GM12878 (cell line): ENCODE results near the gene SPATA1. TPM values are rescaled to one million over a fixed set of nuclear protein-coding genes. Genes with fewer than 3 reads are reported as not detected.

Source experiments
- ATAC-seq: fragments of 200-7000 bp; cut with Tn5 transposase; 3 replicates; pipeline ENCODE4 v1.9.1; 2020; ENCODE audit warnings: mild to moderate bottlenecking, moderate library complexity
- BruUV-seq: library from RNA; stranded (reverse); fragments of 400-500 nt; replicated peaks from 2 replicates; lab custom pipeline; 2021; lab: Mats Ljungman, UMichigan
- CTCF ChIA-PET: fragments of 300-600 bp; sonication (Branson Sonifier 250); formaldehyde crosslinking; extraction: SDS; loops from one replicate; lab custom pipeline; 2021; ENCODE audit warnings: inconsistent platforms; lab: Yijun Ruan, JAX
- POLR2A ChIA-PET: fragments of 350-600 bp; formaldehyde crosslinking; extraction: SDS; loops from one replicate; lab custom pipeline; 2021; ENCODE audit warnings: inconsistent platforms; lab: Charles Lee
- RAD21 ChIA-PET: fragments of 300-600 bp; sonication (Branson Sonifier 250); formaldehyde crosslinking; loops from one replicate; lab custom pipeline; 2023; ENCODE audit warnings: antibody characterized with exemption; ENCODE audit not compliant: unreplicated experiment; lab: Charles Lee
- SMC1A ChIA-PET: fragments of 300-600 bp; sonication (Branson Sonifier 250); formaldehyde crosslinking; loops from one replicate; lab custom pipeline; 2023; ENCODE audit not compliant: unreplicated experiment, uncharacterized antibody; lab: Charles Lee
- DNase-seq: peaks from one replicate; pipeline ENCODE4 v3.0.0-alpha.2; 2011; ENCODE audit warnings: low read depth, low spot score
- FAIRE-seq: peaks from 3 replicates; lab custom pipeline; 2011; peaks lifted over from hg19 to GRCh38; lab: Jason Lieb, UNC
- H2AFZ ChIP-seq: 2 replicates; pipeline ENCODE4 v1.6.0; 2011; ENCODE audit warnings: low read depth, low read length, control low read depth; ENCODE audit not compliant: control insufficient read depth
- H3K27ac ChIP-seq: 2 replicates; pipeline ENCODE4 v1.5.1; 2011; ENCODE audit warnings: control low read depth; ENCODE audit not compliant: control insufficient read depth, insufficient read depth
- H3K27me3 ChIP-seq, 2 experiments: replicated peaks in 1 of 2; 2 replicates each; pipeline versions ENCODE4 v1.6.0 to v1.6.1; 2011; ENCODE audit warnings: low read length in 1 of 2; ENCODE audit not compliant: control insufficient read depth in 2 of 2, insufficient read depth in 2 of 2
- H3K36me3 ChIP-seq, 2 experiments: 2 replicates each; pipeline ENCODE4 v1.5.1; 2011; ENCODE audit warnings: low read length in 1 of 2; ENCODE audit not compliant: control insufficient read depth in 2 of 2, insufficient read depth in 2 of 2
- H3K4me1 ChIP-seq: 2 replicates; pipeline ENCODE4 v1.6.1; 2011; ENCODE audit warnings: mild to moderate bottlenecking, low read length, moderate library complexity, mixed read lengths; ENCODE audit not compliant: control insufficient read depth, insufficient read depth
- H3K4me2 ChIP-seq: 2 replicates; pipeline ENCODE4 v1.6.0; 2011; ENCODE audit warnings: control low read depth; ENCODE audit not compliant: control insufficient read depth, insufficient read depth
- H3K4me3 ChIP-seq: fragments of 200-600 bp; sonication (generic); 2 replicates; pipeline ENCODE4 v1.5.1; 2016
- H3K79me2 ChIP-seq: 2 replicates; pipeline ENCODE4 v1.6.0; 2011; ENCODE audit warnings: low read length; ENCODE audit not compliant: control insufficient read depth, insufficient read depth
- H3K9ac ChIP-seq: 2 replicates; pipeline ENCODE4 v1.8.0; 2011; ENCODE audit warnings: low read length, control low read depth, mixed read lengths; ENCODE audit not compliant: control insufficient read depth, insufficient read depth
- H3K9me3 ChIP-seq: replicated peaks from 3 replicates; pipeline ENCODE4 v1.5.1; 2011; ENCODE audit warnings: mild to moderate bottlenecking, low read length; ENCODE audit not compliant: control insufficient read depth, insufficient read depth
- H4K20me1 ChIP-seq: 2 replicates; pipeline ENCODE4 v1.6.0; 2011; ENCODE audit not compliant: control insufficient read depth, insufficient read depth
- BHLHE40 ChIP-seq, 2 experiments: fragments of 450-650 bp in 1 of 2; IDR thresholded peaks; 2 replicates each; pipeline ENCODE4 v1.6.1; 2011 to 2017; ENCODE audit warnings: low read depth in 2 of 2, borderline replicate concordance in 1 of 2, improper control_type of control experiment in 1 of 2, low read length in 1 of 2, mild to moderate bottlenecking in 1 of 2
- POLR2A ChIP-seq: IDR thresholded peaks from 2 replicates; pipeline ENCODE4 v1.6.1; 2011; ENCODE audit warnings: low read depth, mild to moderate bottlenecking, low read length
- SIX5 ChIP-seq: IDR thresholded peaks from 2 replicates; pipeline ENCODE4 v1.6.1; 2011; ENCODE audit warnings: mild to moderate bottlenecking, low read depth, low read length, moderate library complexity; ENCODE audit not compliant: severe bottlenecking
- ZBTB11 ChIP-seq: fragments of 450-650 bp; formaldehyde crosslinking; IDR thresholded peaks from 2 replicates; pipeline ENCODE4 v1.5.0; 2022; ENCODE audit warnings: mild to moderate bottlenecking, missing genetic modification characterization
- WGBS: methylation state at CpG from one replicate; pipeline ENCODE4 v1.1.6; 2016; ENCODE audit warnings: low lambda C conversion rate; ENCODE audit not compliant: insufficient replicate concordance, insufficient coverage; ENCODE audit errors: missing lambda C conversion rate; 5-methylcytosine and 5-hydroxymethylcytosine counted together
- in situ Hi-C: fragments of 300-500 bp; cut with MboI; formaldehyde crosslinking; loops from 9 replicates; pipeline ENCODE4 v1.14.3; 2018; ENCODE audit warnings: mixed read lengths
- intact Hi-C: fragments of 100-400 bp; cut with micrococcal nuclease; formaldehyde crosslinking; loops from one replicate; pipeline ENCODE4 v1.14.2; 2022; ENCODE audit not compliant: unreplicated experiment
- polyA plus RNA-seq, 11 experiments: library from polyadenylated mRNA; depleted of rRNA in 4 of 11; unstranded in 6 of 11; stranded (reverse) in 5 of 11; fragments of >200 nt; fragmentation: Nextera tagmentation in 4 of 11; fragmentation: Illumina TruSeq in 1 of 11; extraction: Ambion mirVana in 4 of 11; extraction: Trizol in 1 of 11; gene quantifications; 1 replicate in 1 of 11; 2 replicates in 10 of 11; pipeline versions ENCODE4 v1.2.1 to v1.2.3, GENCODE V29; 2011 to 2016; ENCODE audit warnings: inconsistent platforms in 2 of 11, missing spikeins in 2 of 11, low read depth in 1 of 11
- total RNA-seq, 4 experiments: library from RNA; depleted of rRNA in 3 of 4; stranded (reverse); fragments of >200 nt in 3 of 4; fragmentation: Illumina TruSeq in 1 of 4; extraction: Trizol in 1 of 4; gene quantifications; 2 replicates each; pipeline versions ENCODE4 v1.2.1 to v1.2.3, GENCODE V29; 2013 to 2021

SPATA1 gene
- total and polyA plus RNA-seq, 10 of the 15 experiments (the other 5 are each of a cell fraction or from before 2014, with no cell fraction given): 0.74 to 2.4 (median 1.9) TPM

GRCh38 chr1:84615790-84616189, 109.6 kb downstream of the SPATA1 start:
- no peaks in the 10 kb centered on the region for H3K27me3 ChIP-seq
- in situ Hi-C loops: no loop called here
- intact Hi-C loops: no loop called here
- no peak overlapping the region for H3K4me2 ChIP-seq
- ATAC-seq: no peak
- no peak overlapping the region for H3K27ac ChIP-seq
- TF ChIP-seq BHLHE40 (IDR thresholded peaks at IDR 0.05; ENCODE audit: borderline replicate concordance in 1 of 2, low read depth in 2 of 2, low read length in 1 of 2) (no peak), ZBTB11 (CRISPR knock-in tag) (no peak), POLR2A (no peak), SIX5 (no peak)
- no peaks in the 10 kb centered on the region for H4K20me1 ChIP-seq
- H3K36me3 ChIP-seq: no peaks in the 10 kb centered on the region
- no peak for FAIRE-seq
- H3K9me3 ChIP-seq: peaks cover 20% of the 10 kb centered on the region
- H3K79me2 ChIP-seq: no peaks in the 10 kb centered on the region
- H3K9ac ChIP-seq: no peak overlapping the region
- DNase-seq: no peak
- WGBS: 89% methylated on average over 1 of the region's 1 CpG
- no peaks in the 10 kb centered on the region for H3K4me1 ChIP-seq
- RAD21 ChIA-PET: no interaction called here
- CTCF ChIA-PET: interaction anchor here (0.5 kb wide), 1 partner anchor 396 kb away, joined by 3 read pairs; no protein-coding TSS in a partner anchor
- POLR2A ChIA-PET: no interaction called here
- no TSS peak for BruUV-seq
- no peak overlapping the region for H2AFZ ChIP-seq
- SMC1A ChIA-PET: interaction anchor here (1.1 kb wide), 1 partner anchor 166 kb away, joined by 3 read pairs; no protein-coding TSS in a partner anchor
- H3K4me3 ChIP-seq: no peak overlapping the region

Other genes starting within 250 kb of the SPATA1 start
- gene SAMD13, start 204.7 kb upstream of the SPATA1 start, total RNA-seq (2014; rRNA removed): 1.2 and 2.2 TPM in 2 replicates
- gene SAMD13, start 204.7 kb upstream of the SPATA1 start, total RNA-seq (2014; rRNA removed; fragmentation: Illumina TruSeq; extraction: Trizol): 1.0 and 1.2 TPM in 2 replicates
- gene SAMD13, start 204.7 kb upstream of the SPATA1 start, total RNA-seq (2021): 0.85 and 0.98 TPM in 2 replicates
- 0.06 TPM in 1 of 2 replicates, not detected in the other for gene SAMD13, start 204.7 kb upstream of the SPATA1 start, polyA plus RNA-seq (2011; rRNA removed)
- 1.3 and 1.4 TPM in 2 replicates for gene SAMD13, start 204.7 kb upstream of the SPATA1 start, polyA plus RNA-seq (2014; fragmentation: Illumina TruSeq; extraction: Trizol)
- gene SAMD13, start 204.7 kb upstream of the SPATA1 start, polyA plus RNA-seq (2014; fragmentation: Nextera tagmentation; extraction: Ambion mirVana): 1 to 10 TPM; 1.1 to 1.9 TPM
- gene SAMD13, start 204.7 kb upstream of the SPATA1 start, polyA plus RNA-seq (2014; rRNA removed): 1.1 and 1.3 TPM in 2 replicates
- 1 to 10 TPM in 1 of 2 experiments, under 1 TPM in 1; 0.81 to 1.1 TPM for gene SAMD13, start 204.7 kb upstream of the SPATA1 start, polyA plus RNA-seq (2016; fragmentation: Nextera tagmentation; extraction: Ambion mirVana)
- not detected in 2 replicates for gene DNASE2B, start 107.9 kb upstream of the SPATA1 start, total RNA-seq (2014; rRNA removed)
- not detected in 2 replicates for gene DNASE2B, start 107.9 kb upstream of the SPATA1 start, total RNA-seq (2014; rRNA removed; fragmentation: Illumina TruSeq; extraction: Trizol)
- not detected in 2 replicates for gene DNASE2B, start 107.9 kb upstream of the SPATA1 start, total RNA-seq (2021)
- gene DNASE2B, start 107.9 kb upstream of the SPATA1 start, polyA plus RNA-seq (2011; rRNA removed): not detected in 2 replicates
- gene DNASE2B, start 107.9 kb upstream of the SPATA1 start, polyA plus RNA-seq (2014; fragmentation: Illumina TruSeq; extraction: Trizol): not detected in 2 replicates
- not detected for gene DNASE2B, start 107.9 kb upstream of the SPATA1 start, polyA plus RNA-seq (2014; fragmentation: Nextera tagmentation; extraction: Ambion mirVana)
- gene DNASE2B, start 107.9 kb upstream of the SPATA1 start, polyA plus RNA-seq (2014; rRNA removed): not detected in 2 replicates
- gene DNASE2B, start 107.9 kb upstream of the SPATA1 start, polyA plus RNA-seq (2016; fragmentation: Nextera tagmentation; extraction: Ambion mirVana): not detected
- 59.8 and 60.1 TPM in 2 replicates for gene RPF1, start 27.1 kb upstream of the SPATA1 start, total RNA-seq (2014; rRNA removed)
- 72.2 and 78.9 TPM in 2 replicates for gene RPF1, start 27.1 kb upstream of the SPATA1 start, total RNA-seq (2014; rRNA removed; fragmentation: Illumina TruSeq; extraction: Trizol)
- 36.6 and 37.0 TPM in 2 replicates for gene RPF1, start 27.1 kb upstream of the SPATA1 start, total RNA-seq (2021)
- 48.4 and 66.7 TPM in 2 replicates for gene RPF1, start 27.1 kb upstream of the SPATA1 start, polyA plus RNA-seq (2011; rRNA removed)
- gene RPF1, start 27.1 kb upstream of the SPATA1 start, polyA plus RNA-seq (2014; fragmentation: Illumina TruSeq; extraction: Trizol): 97.5 and 98.3 TPM in 2 replicates
- 10 to 100 TPM; 45.0 to 45.5 TPM for gene RPF1, start 27.1 kb upstream of the SPATA1 start, polyA plus RNA-seq (2014; fragmentation: Nextera tagmentation; extraction: Ambion mirVana)
- gene RPF1, start 27.1 kb upstream of the SPATA1 start, polyA plus RNA-seq (2014; rRNA removed): 61.8 and 72.8 TPM in 2 replicates
- 10 to 100 TPM; 54.6 to 57.7 TPM for gene RPF1, start 27.1 kb upstream of the SPATA1 start, polyA plus RNA-seq (2016; fragmentation: Nextera tagmentation; extraction: Ambion mirVana)
- gene GNG5, start 195 bp downstream of the SPATA1 start, total RNA-seq (2014; rRNA removed): 54.7 and 69.8 TPM in 2 replicates
- 110 and 122 TPM in 2 replicates for gene GNG5, start 195 bp downstream of the SPATA1 start, total RNA-seq (2014; rRNA removed; fragmentation: Illumina TruSeq; extraction: Trizol)
- 144 and 149 TPM in 2 replicates for gene GNG5, start 195 bp downstream of the SPATA1 start, total RNA-seq (2021)
- gene GNG5, start 195 bp downstream of the SPATA1 start, polyA plus RNA-seq (2011; rRNA removed): 115 and 143 TPM in 2 replicates
- gene GNG5, start 195 bp downstream of the SPATA1 start, polyA plus RNA-seq (2014; fragmentation: Illumina TruSeq; extraction: Trizol): 194 and 226 TPM in 2 replicates
- 100 to 1,000 TPM; 296 to 323 TPM for gene GNG5, start 195 bp downstream of the SPATA1 start, polyA plus RNA-seq (2014; fragmentation: Nextera tagmentation; extraction: Ambion mirVana)
- gene GNG5, start 195 bp downstream of the SPATA1 start, polyA plus RNA-seq (2014; rRNA removed): 180 and 219 TPM in 2 replicates
- 100 to 1,000 TPM; 609 to 613 TPM for gene GNG5, start 195 bp downstream of the SPATA1 start, polyA plus RNA-seq (2016; fragmentation: Nextera tagmentation; extraction: Ambion mirVana)
- gene CTBS, start 68.1 kb downstream of the SPATA1 start, total RNA-seq (2014; rRNA removed): 9.0 and 10.7 TPM in 2 replicates
- gene CTBS, start 68.1 kb downstream of the SPATA1 start, total RNA-seq (2014; rRNA removed; fragmentation: Illumina TruSeq; extraction: Trizol): 8.5 and 9.7 TPM in 2 replicates
- 12.9 and 14.7 TPM in 2 replicates for gene CTBS, start 68.1 kb downstream of the SPATA1 start, total RNA-seq (2021)
- 17.6 and 23.7 TPM in 2 replicates for gene CTBS, start 68.1 kb downstream of the SPATA1 start, polyA plus RNA-seq (2011; rRNA removed)
- gene CTBS, start 68.1 kb downstream of the SPATA1 start, polyA plus RNA-seq (2014; fragmentation: Illumina TruSeq; extraction: Trizol): 13.1 and 20.4 TPM in 2 replicates
- 1 to 10 TPM; 4.3 to 9.7 TPM for gene CTBS, start 68.1 kb downstream of the SPATA1 start, polyA plus RNA-seq (2014; fragmentation: Nextera tagmentation; extraction: Ambion mirVana)
- gene CTBS, start 68.1 kb downstream of the SPATA1 start, polyA plus RNA-seq (2014; rRNA removed): 8.5 and 11.7 TPM in 2 replicates
- gene CTBS, start 68.1 kb downstream of the SPATA1 start, polyA plus RNA-seq (2016; fragmentation: Nextera tagmentation; extraction: Ambion mirVana): 10 to 100 TPM; 20.2 to 21.2 TPM
- 7.6 and 8.5 TPM in 2 replicates for gene SSX2IP, start 184.1 kb downstream of the SPATA1 start, total RNA-seq (2014; rRNA removed)
- 14.0 and 14.6 TPM in 2 replicates for gene SSX2IP, start 184.1 kb downstream of the SPATA1 start, total RNA-seq (2014; rRNA removed; fragmentation: Illumina TruSeq; extraction: Trizol)
- 11.8 and 13.8 TPM in 2 replicates for gene SSX2IP, start 184.1 kb downstream of the SPATA1 start, total RNA-seq (2021)
- 8.4 and 13.6 TPM in 2 replicates for gene SSX2IP, start 184.1 kb downstream of the SPATA1 start, polyA plus RNA-seq (2011; rRNA removed)
- 12.3 and 14.5 TPM in 2 replicates for gene SSX2IP, start 184.1 kb downstream of the SPATA1 start, polyA plus RNA-seq (2014; fragmentation: Illumina TruSeq; extraction: Trizol)
- 1 to 10 TPM; 3.3 to 3.9 TPM for gene SSX2IP, start 184.1 kb downstream of the SPATA1 start, polyA plus RNA-seq (2014; fragmentation: Nextera tagmentation; extraction: Ambion mirVana)
- gene SSX2IP, start 184.1 kb downstream of the SPATA1 start, polyA plus RNA-seq (2014; rRNA removed): 5.9 and 7.9 TPM in 2 replicates
- 10 to 100 TPM; 12.8 TPM for gene SSX2IP, start 184.1 kb downstream of the SPATA1 start, polyA plus RNA-seq (2016; fragmentation: Nextera tagmentation; extraction: Ambion mirVana)